Gastroesophageal sphincter (tissue), 4 donors: Measurements from ENCODE around the gene TLE3. TPM values are rescaled to one million over a fixed set of nuclear protein-coding genes. Genes with fewer than 3 reads are reported as not detected.

Source experiments
- ATAC-seq: fragments of 150-250 bp; one replicate; pipeline ENCODE4 v1.9.1; 2016; ENCODE audit warnings: mild to moderate bottlenecking, moderate library complexity
- H3K27ac ChIP-seq, 4 donors: fragments of 200-600 bp; sonication (generic) in 3 of 4; 1 replicate in 3 of 4; 2 replicates in 1 of 4; pipeline ENCODE4 v1.5.1; 2016 to 2019
- H3K27me3 ChIP-seq: fragments of 200-600 bp; sonication (generic); one replicate; pipeline ENCODE4 v1.5.1; 2019
- H3K36me3 ChIP-seq, 2 donors: fragments of 200-600 bp; sonication (generic); one replicate each; pipeline ENCODE4 v1.5.1; 2019; ENCODE audit warnings: control low read depth in 1 of 2
- H3K4me1 ChIP-seq, 3 donors: fragments of 200-600 bp; sonication (generic); 1 replicate in 2 of 3; 2 replicates in 1 of 3; pipeline ENCODE4 v1.5.1; 2016 to 2019; ENCODE audit warnings: control low read depth in 2 of 3
- H3K4me3 ChIP-seq, 2 donors: fragments of 200-600 bp; sonication (generic); one replicate each; pipeline ENCODE4 v1.5.1; 2019; ENCODE audit warnings: mild to moderate bottlenecking in 1 of 2, moderate library complexity in 1 of 2
- H3K9me3 ChIP-seq, 3 donors: fragments of 200-600 bp; sonication (generic); one replicate each; pipeline ENCODE4 v1.5.1; 2017 to 2019; ENCODE audit warnings: control low read depth in 2 of 3
- EP300 ChIP-seq: sonication (generic); formaldehyde crosslinking; IDR thresholded peaks from one replicate; pipeline ENCODE4 v1.6.1; 2017; ENCODE audit warnings: antibody characterized with exemption, mild to moderate bottlenecking
- POLR2A ChIP-seq, 2 donors: fragments of 450-650 bp; IDR thresholded peaks; one replicate each; pipeline ENCODE4 v1.6.1; 2017; ENCODE audit warnings: antibody characterized with exemption in 2 of 2, mild to moderate bottlenecking in 2 of 2, moderate library complexity in 1 of 2
- POLR2AphosphoS5 ChIP-seq: sonication (generic); formaldehyde crosslinking; IDR thresholded peaks from one replicate; pipeline ENCODE4 v1.6.1; 2017; ENCODE audit warnings: antibody characterized with exemption
- WGBS, 2 donors: methylation state at CpG; one replicate each; pipeline ENCODE4 v1.1.5; 2018; ENCODE audit warnings: low coverage in 1 of 2; 5-methylcytosine and 5-hydroxymethylcytosine counted together
- total RNA-seq, 4 donors: library from RNA; depleted of rRNA; stranded (reverse); fragments of >200 nt; gene quantifications; one replicate each; pipeline ENCODE4 v1.1.0, GENCODE V29; 2016
- TF ChIP-seq, protein P1 (sequence below), 4 experiments: fragments of 200-600 bp in 2 of 4; fragments of 450-650 bp in 2 of 4; sonication (generic) in 1 of 4; IDR thresholded peaks; one replicate each; pipeline ENCODE4 v1.5.1; 2017 to 2019; ENCODE audit warnings: antibody characterized with exemption in 4 of 4, mild to moderate bottlenecking in 2 of 4, moderate library complexity in 2 of 4

Gene TLE3
- total RNA-seq, 4 donors from 2014 or later, result 32.4 to 81.6 (median 62.6) TPM

DNA sequence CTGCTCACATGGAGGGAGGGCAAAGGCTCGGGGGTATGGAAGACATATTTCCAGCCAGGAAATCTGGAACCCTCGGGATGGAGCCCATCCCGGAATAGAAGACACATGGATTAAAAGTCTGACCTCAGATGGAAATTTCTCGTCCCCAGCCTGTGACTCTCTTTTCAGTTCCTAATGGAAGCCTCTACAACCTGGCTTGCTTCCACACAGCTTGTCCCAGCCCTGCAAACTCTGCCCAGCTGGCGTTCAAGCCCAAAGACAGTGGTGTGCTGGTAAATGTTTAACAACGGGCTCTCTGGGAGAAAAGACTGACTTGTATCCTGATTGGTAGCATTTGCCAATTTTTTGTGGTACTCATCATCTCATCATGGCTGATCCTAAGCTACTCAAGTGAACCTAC lies 35.6 kb upstream of the TLE3 start:
- peaks cover 0 to 12% (median 0%) of the 10 kb centered on the region in 3 donors for H3K4me1 ChIP-seq
- no peak overlapping the region for H3K4me3 ChIP-seq
- ATAC-seq, result no peak
- H3K36me3 ChIP-seq, result no peaks in the 10 kb centered on the region
- H3K27ac ChIP-seq, result no peak overlapping the region
- H3K9me3 ChIP-seq, result no peaks in the 10 kb centered on the region
- TF ChIP-seq, protein P1, sequence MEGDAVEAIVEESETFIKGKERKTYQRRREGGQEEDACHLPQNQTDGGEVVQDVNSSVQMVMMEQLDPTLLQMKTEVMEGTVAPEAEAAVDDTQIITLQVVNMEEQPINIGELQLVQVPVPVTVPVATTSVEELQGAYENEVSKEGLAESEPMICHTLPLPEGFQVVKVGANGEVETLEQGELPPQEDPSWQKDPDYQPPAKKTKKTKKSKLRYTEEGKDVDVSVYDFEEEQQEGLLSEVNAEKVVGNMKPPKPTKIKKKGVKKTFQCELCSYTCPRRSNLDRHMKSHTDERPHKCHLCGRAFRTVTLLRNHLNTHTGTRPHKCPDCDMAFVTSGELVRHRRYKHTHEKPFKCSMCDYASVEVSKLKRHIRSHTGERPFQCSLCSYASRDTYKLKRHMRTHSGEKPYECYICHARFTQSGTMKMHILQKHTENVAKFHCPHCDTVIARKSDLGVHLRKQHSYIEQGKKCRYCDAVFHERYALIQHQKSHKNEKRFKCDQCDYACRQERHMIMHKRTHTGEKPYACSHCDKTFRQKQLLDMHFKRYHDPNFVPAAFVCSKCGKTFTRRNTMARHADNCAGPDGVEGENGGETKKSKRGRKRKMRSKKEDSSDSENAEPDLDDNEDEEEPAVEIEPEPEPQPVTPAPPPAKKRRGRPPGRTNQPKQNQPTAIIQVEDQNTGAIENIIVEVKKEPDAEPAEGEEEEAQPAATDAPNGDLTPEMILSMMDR (IDR thresholded peaks at IDR 0.05), result no peak
- TF ChIP-seq POLR2A (IDR thresholded peaks at IDR 0.05), result no peak
- no peak for TF ChIP-seq EP300
- TF ChIP-seq POLR2AphosphoS5, result no peak
- H3K27me3 ChIP-seq, result no peaks in the 10 kb centered on the region
- 67% methylated on average over 1 of the region's 6 CpGs; no CpG with 5 or more reads in 1 of the 2 donors for WGBS, 2 donors

DNA sequence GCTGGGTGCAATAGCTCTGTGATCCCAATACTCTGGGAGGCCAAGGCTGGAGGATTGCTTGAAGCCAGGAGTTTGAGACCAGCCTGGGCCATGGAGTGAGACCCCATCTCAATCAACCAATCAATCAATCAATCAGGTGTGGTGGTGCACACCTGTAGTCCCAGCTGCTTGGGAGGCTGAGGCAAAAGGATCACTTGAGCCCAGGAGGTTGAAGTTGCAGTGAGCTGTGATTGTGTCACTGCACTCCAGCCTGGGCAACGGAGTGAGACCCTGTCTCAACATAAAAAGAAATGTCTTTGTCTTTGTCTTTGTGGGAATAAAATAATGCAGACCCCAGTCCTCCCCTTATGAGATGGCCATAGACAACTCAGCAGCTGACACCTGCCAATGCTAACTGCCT lies 34.9 kb upstream of the TLE3 start:
- WGBS, 2 donors, result 83 to 100% methylated on average over 1 of the region's 1 CpG
- TF ChIP-seq POLR2A (IDR thresholded peaks at IDR 0.05), result no peak
- TF ChIP-seq, protein P1 (IDR thresholded peaks at IDR 0.05), result no peak

DNA sequence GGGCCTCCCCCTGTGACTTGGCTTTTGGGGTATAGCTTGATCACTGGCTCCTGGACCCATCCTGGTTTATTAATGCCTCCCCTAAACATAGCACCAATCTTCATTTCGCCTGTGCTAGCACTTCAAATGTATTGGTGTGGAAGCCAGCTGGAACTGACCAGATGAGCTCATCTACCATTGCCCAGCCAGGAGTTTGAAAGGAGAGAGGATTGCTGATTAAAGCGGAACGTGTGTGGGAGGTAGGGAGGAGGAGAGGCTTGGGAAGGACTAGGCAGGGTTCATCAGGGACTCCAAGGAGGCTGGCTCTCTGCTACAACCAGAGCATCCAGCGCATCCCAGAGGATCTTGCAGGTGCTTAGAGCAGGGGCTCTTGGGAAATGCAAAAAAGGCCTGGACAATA lies 34.4 kb upstream of the TLE3 start:
- Histone ChIP-seq H3K4me1 (peaks cover 0 to 12% (median 0%) of the 10 kb centered on the region in 3 donors), H3K4me3 (no peak overlapping the region), H3K27me3 (no peaks in the 10 kb centered on the region), H3K36me3 (no peaks in the 10 kb centered on the region), H3K27ac (no peak overlapping the region), H3K9me3 (no peaks in the 10 kb centered on the region)
- 37% methylated on average over 3 of the region's 4 CpGs; no CpG with 5 or more reads in 1 of the 2 donors for WGBS, 2 donors
- TF ChIP-seq POLR2A (IDR thresholded peaks at IDR 0.05) (no peak), EP300 (no peak), POLR2AphosphoS5 (no peak)
- TF ChIP-seq, protein P1 (IDR thresholded peaks at IDR 0.05), result no peak
- peak; percentile 65 for ATAC-seq

More for the DNA sequence above, 34.9 kb upstream of the TLE3 start:
- Histone ChIP-seq H3K4me1 (peaks cover 0 to 12% (median 0%) of the 10 kb centered on the region in 3 donors), H3K9me3 (no peaks in the 10 kb centered on the region), H3K36me3 (no peaks in the 10 kb centered on the region), H3K27ac (no peak overlapping the region), H3K4me3 (no peak overlapping the region), H3K27me3 (no peaks in the 10 kb centered on the region)
- ATAC-seq, result no peak

GRCh38 chr15:70128414-70129140 lies 30.9 kb upstream of the TLE3 start:
- H3K4me3 ChIP-seq, result no peak overlapping the region
- no peak for TF ChIP-seq POLR2AphosphoS5
- no peak for TF ChIP-seq POLR2A (IDR thresholded peaks at IDR 0.05)
- TF ChIP-seq, protein P1 (IDR thresholded peaks at IDR 0.05), result no peak
- TF ChIP-seq EP300, result no peak
- no peak overlapping the region for H3K27ac ChIP-seq
- 79 to 92% methylated on average over 2 to 4 of the region's 4 CpGs for WGBS, 2 donors
- no peaks in the 10 kb centered on the region for H3K27me3 ChIP-seq
- peaks cover 0 to 20% (median 0%) of the 10 kb centered on the region in 3 donors for H3K4me1 ChIP-seq
- no peak for ATAC-seq
- H3K36me3 ChIP-seq, result no peaks in the 10 kb centered on the region
- no peaks in the 10 kb centered on the region for H3K9me3 ChIP-seq
